HUES64 (cell line): ENCODE measurements around the gene OLFML2B.
"Not testable (repeated sequence)": the region's sequence is repeated elsewhere in the genome, so short reads cannot be mapped to it uniquely, and the experiment has no call there.

Experiments
- H3K27ac ChIP-seq: 2 replicates; pipeline ENCODE4 v1.7.0; 2013; ENCODE audit warnings: low read depth, low read length, inconsistent platforms
- H3K27me3 ChIP-seq: 2 replicates; pipeline ENCODE4 v1.6.1; 2013; ENCODE audit warnings: mild to moderate bottlenecking, low read length; ENCODE audit not compliant: insufficient read depth
- H3K36me3 ChIP-seq: 2 replicates; pipeline ENCODE4 v1.6.1; 2013; ENCODE audit warnings: mild to moderate bottlenecking, low read length; ENCODE audit not compliant: insufficient read depth
- H3K4me1 ChIP-seq: 2 replicates; pipeline ENCODE4 v1.6.1; 2013; ENCODE audit warnings: mild to moderate bottlenecking, low read length, moderate library complexity; ENCODE audit not compliant: insufficient read depth
- H3K4me3 ChIP-seq: 2 replicates; pipeline ENCODE4 v1.5.1; 2013; ENCODE audit warnings: mild to moderate bottlenecking, low read length, moderate library complexity
- H3K9ac ChIP-seq: 2 replicates; pipeline ENCODE4 v1.6.1; 2013; ENCODE audit warnings: mild to moderate bottlenecking, low read depth, low read length
- H3K9me3 ChIP-seq: 2 replicates; pipeline ENCODE4 v1.6.1; 2013; ENCODE audit warnings: low read depth, low read length; ENCODE audit not compliant: insufficient read depth
- WGBS: fragments of 150-250, 120-280 bp; methylation state at CpG from one replicate; pipeline ENCODE4 v1.1.7; 2013; ENCODE audit warnings: missing lambda C conversion rate; 5-methylcytosine and 5-hydroxymethylcytosine counted together

Gene OLFML2B

DNA sequence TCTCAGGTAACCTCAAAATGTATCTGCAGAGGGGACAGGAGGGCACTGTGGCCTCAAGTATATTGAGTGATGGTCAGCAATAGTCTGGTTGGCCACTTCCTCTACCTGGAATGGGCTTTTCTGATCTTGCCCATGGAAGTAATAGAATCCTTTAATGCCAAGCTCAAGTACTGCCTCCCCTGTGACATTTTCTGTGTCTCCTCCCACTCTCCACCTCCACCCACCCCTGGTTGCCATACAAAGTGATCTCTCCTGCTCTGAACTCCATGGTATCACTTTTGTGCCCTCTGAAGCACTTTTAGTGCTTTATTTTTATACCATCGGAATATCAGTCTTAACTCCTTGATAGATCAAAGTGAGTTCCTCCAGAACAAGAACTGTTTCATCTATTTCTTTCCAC is 36.6 kb upstream of the OLFML2B start:
- no peak overlapping the region for H3K9ac ChIP-seq
- H3K4me3 ChIP-seq = no peak overlapping the region
- no peak overlapping the region for H3K27ac ChIP-seq
- no peaks in the 10 kb centered on the region for H3K9me3 ChIP-seq
- H3K4me1 ChIP-seq = peaks cover 10% of the 10 kb centered on the region; the same call in 1 of the 2 replicates
- WGBS = 99% methylated on average over 1 of the region's 1 CpG
- H3K27me3 ChIP-seq = no peaks in the 10 kb centered on the region
- H3K36me3 ChIP-seq = no peaks in the 10 kb centered on the region

DNA sequence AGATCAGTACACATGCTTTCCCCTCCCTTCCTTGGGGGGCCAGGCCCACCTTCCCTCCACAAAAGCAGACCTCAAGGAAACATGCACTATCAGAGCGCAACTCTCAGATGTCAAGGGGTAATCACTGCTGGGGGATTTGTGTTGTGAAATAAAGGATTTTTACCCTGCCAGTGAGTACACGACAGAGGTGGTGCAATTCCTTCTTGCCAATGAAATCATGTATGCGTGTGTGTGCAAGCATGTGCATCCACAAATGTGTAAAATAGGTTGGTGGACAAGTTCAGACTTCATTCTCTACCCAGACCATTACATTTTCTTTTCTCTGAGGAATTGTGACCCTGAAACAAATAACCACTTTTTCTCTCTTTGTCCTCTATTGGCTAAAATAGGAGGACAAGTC is 36.1 kb upstream of the OLFML2B start:
- H3K4me1 ChIP-seq = peaks cover 5% of the 10 kb centered on the region; the same call in 1 of the 2 replicates
- H3K27ac ChIP-seq = no peak overlapping the region
- H3K36me3 ChIP-seq = no peaks in the 10 kb centered on the region
- no peak overlapping the region for H3K9ac ChIP-seq
- no peaks in the 10 kb centered on the region for H3K27me3 ChIP-seq
- no peak overlapping the region for H3K4me3 ChIP-seq
- 90% methylated on average over 3 of the region's 3 CpGs for WGBS
- H3K9me3 ChIP-seq = no peaks in the 10 kb centered on the region

DNA sequence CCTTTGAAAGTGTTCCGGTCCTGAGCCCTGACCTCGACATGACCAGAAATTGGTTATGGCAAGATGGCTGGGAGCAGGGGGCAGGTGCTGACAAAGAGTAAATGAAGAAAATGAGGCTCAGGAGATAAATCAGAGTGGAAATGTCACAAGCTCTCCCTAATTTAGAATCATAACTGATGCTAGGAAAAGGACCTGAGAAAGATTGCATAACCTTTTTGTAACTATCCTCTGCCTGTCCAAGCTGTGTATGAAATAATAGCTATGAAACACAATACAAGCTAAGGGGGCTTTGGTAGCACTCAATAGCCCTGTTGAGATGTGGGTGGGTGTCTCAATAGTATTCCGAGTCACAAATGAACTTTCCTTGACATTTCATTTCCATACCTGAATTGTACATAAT is 32.9 kb upstream of the OLFML2B start:
- Histone ChIP-seq H3K9ac (no peak overlapping the region), H3K4me1 (no peaks in the 10 kb centered on the region), H3K27me3 (no peaks in the 10 kb centered on the region), H3K36me3 (no peaks in the 10 kb centered on the region), H3K9me3 (no peaks in the 10 kb centered on the region), H3K4me3 (no peak overlapping the region), H3K27ac (no peak overlapping the region)
- WGBS = 95% methylated on average over 2 of the region's 3 CpGs

DNA sequence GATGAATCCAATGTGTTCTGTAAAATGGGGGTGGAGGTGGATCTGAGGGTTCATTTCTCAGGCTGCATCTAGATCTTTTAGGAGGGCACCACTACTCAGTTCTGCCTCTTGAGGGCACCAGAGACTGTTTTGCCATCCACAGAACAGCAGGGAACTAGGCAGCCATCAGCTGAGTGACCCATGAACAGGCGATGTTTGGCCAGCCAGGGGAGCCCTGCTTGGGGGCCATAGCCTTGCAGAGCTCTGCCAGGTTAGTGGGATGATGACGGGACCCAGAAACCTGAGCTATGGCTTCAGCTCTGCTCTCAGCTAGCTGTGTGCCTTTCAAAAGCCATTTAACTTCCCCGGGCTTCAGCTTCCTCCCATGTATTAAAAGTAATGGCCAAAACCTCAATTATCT is 32.4 kb upstream of the OLFML2B start:
- Histone ChIP-seq H3K4me3 (no peak overlapping the region), H3K9ac (no peak overlapping the region), H3K27ac (no peak overlapping the region), H3K27me3 (no peaks in the 10 kb centered on the region), H3K36me3 (no peaks in the 10 kb centered on the region), H3K9me3 (no peaks in the 10 kb centered on the region), H3K4me1 (no peaks in the 10 kb centered on the region)
- WGBS = 36% methylated on average over 3 of the region's 3 CpGs

DNA sequence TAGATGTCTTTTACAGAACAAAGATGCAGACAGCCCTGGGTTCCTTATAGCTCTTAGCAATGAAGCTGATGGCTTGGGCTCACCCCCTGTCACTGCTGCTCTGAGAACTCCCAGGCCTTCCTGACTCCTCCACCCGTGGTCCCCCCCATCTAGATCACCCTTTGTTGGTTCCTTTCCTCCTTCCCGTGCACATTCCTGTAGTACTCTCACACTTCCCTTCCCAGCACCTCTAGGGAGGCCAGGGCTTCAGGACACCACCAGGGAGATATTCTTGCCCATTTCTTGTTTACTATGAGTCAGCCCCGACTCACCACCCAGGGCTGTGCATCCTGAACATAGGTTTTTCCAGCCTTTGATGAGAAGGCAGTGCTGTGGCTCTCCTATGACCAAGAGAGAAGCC is 31.4 kb upstream of the OLFML2B start:
- Histone ChIP-seq H3K9ac (no peak overlapping the region), H3K27ac (no peak overlapping the region)
- WGBS = 71% methylated on average over 3 of the region's 3 CpGs

DNA sequence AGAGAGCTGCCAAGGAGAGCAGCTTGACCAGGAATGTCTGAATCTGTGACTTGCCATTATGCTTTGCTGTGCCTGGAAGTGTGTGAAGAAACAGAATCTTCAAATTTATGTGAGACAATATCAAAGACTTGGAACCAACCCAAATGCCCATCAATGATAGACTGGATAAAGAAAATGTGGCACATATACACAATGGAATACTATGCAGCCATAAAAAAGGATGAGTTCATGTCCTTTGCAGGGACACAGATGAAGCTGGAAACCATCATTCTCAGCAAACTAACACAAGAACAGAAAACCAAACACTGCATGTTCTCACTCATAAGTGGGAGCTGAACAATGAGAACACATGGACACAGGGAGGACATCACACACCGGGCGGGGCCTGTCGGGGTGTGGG is 30.3 kb upstream of the OLFML2B start:
- not testable (repeated sequence) for H3K9me3 ChIP-seq, H3K27ac ChIP-seq, H3K27me3 ChIP-seq, H3K9ac ChIP-seq, H3K36me3 ChIP-seq, H3K4me1 ChIP-seq, H3K4me3 ChIP-seq
- WGBS = 94% methylated on average over 3 of the region's 3 CpGs

More for the DNA sequence above, 31.4 kb upstream of the OLFML2B start:
- Histone ChIP-seq H3K4me1 (no peaks in the 10 kb centered on the region), H3K27me3 (no peaks in the 10 kb centered on the region), H3K9me3 (no peaks in the 10 kb centered on the region), H3K36me3 (no peaks in the 10 kb centered on the region), H3K4me3 (no peak overlapping the region)

DNA sequence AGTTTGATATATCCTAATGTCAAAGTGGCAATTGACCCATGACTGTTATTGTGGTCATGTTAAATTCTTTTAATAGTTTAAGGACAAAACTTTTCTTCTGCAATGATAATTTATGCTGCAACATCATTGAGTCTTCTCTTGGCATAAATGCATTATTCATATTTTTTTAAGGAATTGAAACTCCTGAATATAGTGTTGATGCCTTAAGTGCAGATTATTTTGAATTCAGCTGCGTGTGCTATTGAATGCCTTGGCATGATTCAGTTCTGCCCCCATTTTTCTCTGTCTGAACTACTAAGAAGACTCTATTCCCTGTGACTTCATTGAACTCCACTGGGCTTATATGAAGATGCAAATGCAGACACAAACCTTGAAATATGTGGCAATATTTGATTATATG is 23.3 kb upstream of the OLFML2B start:
- no peaks in the 10 kb centered on the region for H3K27me3 ChIP-seq
- no peak overlapping the region for H3K27ac ChIP-seq
- no peak overlapping the region for H3K4me3 ChIP-seq
- H3K4me1 ChIP-seq = no peaks in the 10 kb centered on the region
- H3K9me3 ChIP-seq = no peaks in the 10 kb centered on the region
- no peaks in the 10 kb centered on the region for H3K36me3 ChIP-seq
- 95% methylated on average over 1 of the region's 1 CpG for WGBS
- no peak overlapping the region for H3K9ac ChIP-seq

DNA sequence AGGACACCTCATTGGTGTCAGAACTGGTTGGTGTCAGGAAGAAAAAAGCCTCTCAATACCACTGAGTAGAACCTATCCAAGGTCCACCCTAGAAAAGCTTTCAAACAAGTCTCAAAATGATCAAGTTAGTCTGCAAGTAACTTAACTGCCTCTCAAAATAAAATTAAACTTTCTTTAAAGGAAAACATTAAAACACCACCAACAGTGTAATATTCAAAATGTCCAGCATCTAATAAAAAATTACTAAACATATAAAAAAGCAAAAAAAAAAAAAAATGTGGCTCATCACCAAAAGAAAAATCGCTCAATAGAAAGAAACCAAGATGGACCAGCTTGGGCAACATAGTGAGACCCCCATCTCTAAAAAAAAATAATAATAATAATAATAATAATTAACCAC is 18.7 kb upstream of the OLFML2B start:
- Histone ChIP-seq H3K27ac (no peak overlapping the region), H3K27me3 (no peaks in the 10 kb centered on the region), H3K4me1 (0 out of 2 replicates have a peak, but pooled peaks cover 2% of the 10 kb centered on the region), H3K9ac (no peak overlapping the region), H3K9me3 (no peaks in the 10 kb centered on the region), H3K36me3 (no peaks in the 10 kb centered on the region), H3K4me3 (no peak overlapping the region)
- no CpG with 5 or more reads among the region's 1 CpG for WGBS

DNA sequence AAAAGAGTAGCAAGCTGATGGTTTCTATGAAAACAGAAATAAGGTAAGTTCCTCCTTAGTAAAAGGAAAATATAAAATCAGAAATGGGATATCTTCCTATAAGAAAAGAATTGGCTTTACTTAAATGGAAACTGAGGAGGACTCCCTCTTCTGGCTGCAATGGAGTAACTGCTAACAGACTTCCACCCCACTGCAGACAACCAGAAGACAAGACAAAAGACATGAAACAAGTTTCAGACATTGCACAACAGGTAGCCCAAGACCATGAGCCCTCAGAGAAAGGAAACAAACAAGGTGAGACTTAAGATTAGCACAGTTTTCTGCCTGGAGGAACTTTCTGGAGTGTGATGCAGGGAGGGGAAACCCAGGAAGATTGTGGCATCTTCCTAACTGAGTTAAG is 17.0 kb upstream of the OLFML2B start:
- no peak overlapping the region for H3K27ac ChIP-seq

DNA sequence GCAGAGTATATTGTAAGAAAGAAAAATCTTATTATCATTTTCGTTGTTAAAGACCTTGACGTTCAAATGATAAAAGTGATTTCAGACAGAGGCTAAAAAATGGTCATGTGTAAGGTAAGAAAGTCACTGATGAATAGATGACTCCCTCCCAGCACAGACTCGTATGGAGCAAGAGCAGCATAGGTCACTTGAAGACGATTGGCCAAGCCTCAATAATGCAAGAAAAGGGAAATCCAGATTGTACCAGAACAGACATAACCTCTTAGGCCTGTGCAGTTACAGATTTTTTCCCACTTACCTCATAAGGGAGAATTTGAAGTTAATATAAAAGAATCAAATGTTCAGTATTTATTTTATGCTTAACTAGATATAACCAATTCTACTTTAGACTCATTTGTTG is 16.3 kb upstream of the OLFML2B start:
- Histone ChIP-seq H3K9me3 (no peaks in the 10 kb centered on the region), H3K9ac (no peak overlapping the region), H3K27ac (no peak overlapping the region), H3K4me1 (0 out of 2 replicates have a peak, but pooled peaks cover 2% of the 10 kb centered on the region), H3K36me3 (no peaks in the 10 kb centered on the region), H3K4me3 (no peak overlapping the region), H3K27me3 (no peaks in the 10 kb centered on the region)
- 95% methylated on average over 4 of the region's 4 CpGs for WGBS

More for the DNA sequence above, 17.0 kb upstream of the OLFML2B start:
- H3K4me1 ChIP-seq = 0 out of 2 replicates have a peak, but pooled peaks cover 2% of the 10 kb centered on the region
- no peaks in the 10 kb centered on the region for H3K36me3 ChIP-seq
- H3K9me3 ChIP-seq = no peaks in the 10 kb centered on the region
- no peak overlapping the region for H3K9ac ChIP-seq
- no peak overlapping the region for H3K4me3 ChIP-seq
- H3K27me3 ChIP-seq = no peaks in the 10 kb centered on the region

DNA sequence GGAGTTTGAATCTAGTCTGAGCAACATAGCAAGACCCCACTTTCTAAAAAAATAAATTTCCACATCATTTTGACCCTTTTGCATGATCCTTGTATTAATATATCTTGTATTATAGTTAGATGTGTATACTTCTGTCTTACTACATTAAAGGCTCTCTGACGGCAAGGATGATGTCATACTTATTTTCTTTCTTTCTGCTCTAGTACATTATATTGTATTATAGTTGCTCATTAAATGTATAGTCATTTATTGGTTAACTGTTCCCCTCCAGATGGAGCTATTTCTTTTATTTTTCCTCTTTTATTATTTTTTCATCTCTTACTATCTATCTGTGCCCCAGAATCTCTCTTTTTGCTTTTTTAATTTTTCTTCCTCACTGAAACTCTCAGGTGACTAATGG is 15.0 kb upstream of the OLFML2B start:
- 0 out of 2 replicates have a peak, but pooled peaks cover 2% of the 10 kb centered on the region for H3K4me1 ChIP-seq
- H3K27ac ChIP-seq = no peak overlapping the region
- WGBS = no CpG with 5 or more reads among the region's 1 CpG
- H3K36me3 ChIP-seq = no peaks in the 10 kb centered on the region
- no peaks in the 10 kb centered on the region for H3K9me3 ChIP-seq
- no peak overlapping the region for H3K4me3 ChIP-seq
- H3K27me3 ChIP-seq = no peaks in the 10 kb centered on the region
- no peak overlapping the region for H3K9ac ChIP-seq

DNA sequence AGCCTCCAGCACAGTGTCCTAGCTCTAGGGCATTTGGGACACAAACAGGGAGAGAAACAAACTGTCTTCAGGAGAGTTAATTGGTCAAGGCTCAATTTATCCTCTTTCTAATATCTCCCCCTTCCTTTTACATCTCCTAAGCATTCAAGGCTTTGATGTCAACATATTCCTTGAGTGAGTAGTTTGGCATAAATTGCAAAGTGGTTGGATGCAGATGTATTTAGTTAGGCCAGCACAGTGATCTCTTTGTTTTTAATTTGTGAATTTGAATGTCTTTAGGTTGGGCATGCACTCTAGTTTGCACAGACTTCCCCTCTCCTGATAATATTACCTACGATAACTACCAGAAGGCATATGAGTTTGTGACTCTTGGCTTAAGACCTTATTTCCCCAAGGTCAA is 12.5 kb upstream of the OLFML2B start:
- H3K27ac ChIP-seq = no peak overlapping the region
- H3K4me1 ChIP-seq = 0 out of 2 replicates have a peak, but pooled peaks cover 2% of the 10 kb centered on the region
- H3K9ac ChIP-seq = no peak overlapping the region
- no peaks in the 10 kb centered on the region for H3K9me3 ChIP-seq
- 94% methylated on average over 1 of the region's 1 CpG for WGBS
- H3K27me3 ChIP-seq = no peaks in the 10 kb centered on the region
- H3K36me3 ChIP-seq = no peaks in the 10 kb centered on the region
- no peak overlapping the region for H3K4me3 ChIP-seq
